Effector memory CD8-positive, alpha-beta T cell (primary cell): ENCODE data around the gene NREP.

Experiments
- ATAC-seq: fragments of 150-1000 bp; cut with Tn5 transposase; replicated peaks from 2 replicates; pipeline ENCODE4 v1.10.0; 2021; ENCODE audit warnings: mild to moderate bottlenecking, moderate library complexity
- DNase-seq, 3 experiments: peaks; one replicate each; pipeline ENCODE4 v3.0.0; 2021
- H3K27ac Mint-ChIP-seq, 2 donors: one replicate each; pipeline ENCODE4 v1.8.0; 2022; ENCODE audit warnings: mild to moderate bottlenecking in 2 of 2, mixed read lengths in 2 of 2, moderate library complexity in 2 of 2
- H3K27me3 Mint-ChIP-seq, 2 donors: one replicate each; pipeline ENCODE4 v1.8.0; 2022; ENCODE audit warnings: mixed read lengths in 2 of 2
- H3K36me3 Mint-ChIP-seq: one replicate; pipeline ENCODE4 v1.8.0; 2022; ENCODE audit warnings: mild to moderate bottlenecking, moderate library complexity, mixed read lengths; ENCODE audit not compliant: insufficient read depth
- H3K4me1 Mint-ChIP-seq, 2 donors: one replicate each; pipeline ENCODE4 v1.8.0; 2022; ENCODE audit warnings: low read depth in 2 of 2, mixed read lengths in 2 of 2
- H3K4me3 Mint-ChIP-seq, 2 donors: one replicate each; pipeline ENCODE4 v1.8.0; 2022; ENCODE audit warnings: mild to moderate bottlenecking in 2 of 2, mixed read lengths in 2 of 2, moderate library complexity in 2 of 2
- H3K9me3 Mint-ChIP-seq, 2 donors: one replicate each; pipeline ENCODE4 v1.8.0; 2022; ENCODE audit warnings: mixed read lengths in 2 of 2

NREP gene

DNA sequence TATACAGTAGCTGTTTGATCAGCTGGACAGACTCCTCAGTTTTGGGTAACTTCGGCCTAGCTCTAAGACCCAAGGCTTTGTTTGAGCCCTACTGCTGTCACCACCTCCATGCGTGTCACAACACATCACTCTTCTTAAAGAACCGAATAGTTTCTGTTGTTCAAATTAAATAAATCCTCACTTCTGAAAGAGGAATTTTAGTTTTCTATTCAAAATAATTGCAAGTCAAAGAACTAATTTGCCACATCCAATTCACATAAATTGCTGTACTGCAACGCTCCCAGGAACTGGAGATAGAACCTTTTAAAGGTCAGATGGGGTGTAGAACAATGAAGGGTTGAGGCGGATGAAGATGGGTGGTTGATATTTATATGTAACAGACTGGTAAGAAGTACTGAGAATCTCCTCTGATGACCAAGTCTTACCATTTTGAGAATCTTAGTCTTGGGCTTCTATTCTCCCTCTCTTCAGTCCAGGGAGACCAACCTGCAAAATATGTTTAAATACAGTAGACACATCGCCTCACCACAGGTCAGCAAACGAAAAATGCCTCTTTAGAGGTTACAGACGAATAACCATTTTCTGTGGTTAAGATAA is 1.6 kb downstream of the NREP start:
- Mint-ChIP-seq H3K4me1 (peaks cover 4 to 11% of the 10 kb centered on the region in 2 donors), H3K27ac (no peak overlapping the region), H3K9me3 (no peaks in the 10 kb centered on the region), H3K36me3 (peaks cover 3% of the 10 kb centered on the region), H3K4me3 (no peak overlapping the region), H3K27me3 (peaks cover 26 to 41% of the 10 kb centered on the region in 2 donors)
- DNase-seq (no peak), ATAC-seq (no peak)

GRCh38 chr5:111753884-111754589 is 3.0 kb downstream of the NREP start:
- Mint-ChIP-seq H3K27ac (no peak overlapping the region), H3K4me1 (peaks cover 4 to 11% of the 10 kb centered on the region in 2 donors), H3K4me3 (no peak overlapping the region), H3K36me3 (peaks cover 3% of the 10 kb centered on the region), H3K9me3 (no peaks in the 10 kb centered on the region), H3K27me3 (peaks cover 15 to 27% of the 10 kb centered on the region in 2 donors)
- ATAC-seq (no peak), DNase-seq (no peak)

GRCh38 chr5:111752426-111752965 is 4.5 kb downstream of the NREP start:
- no peak for DNase-seq
- H3K27me3 Mint-ChIP-seq = peaks cover 8 to 17% of the 10 kb centered on the region in 2 donors
- no peak overlapping the region for H3K27ac Mint-ChIP-seq
- H3K9me3 Mint-ChIP-seq = no peaks in the 10 kb centered on the region
- H3K36me3 Mint-ChIP-seq = peaks cover 3% of the 10 kb centered on the region
- ATAC-seq = no peak
- H3K4me1 Mint-ChIP-seq = peaks cover 0 to 7% of the 10 kb centered on the region in 2 donors
- no peak overlapping the region for H3K4me3 Mint-ChIP-seq

DNA sequence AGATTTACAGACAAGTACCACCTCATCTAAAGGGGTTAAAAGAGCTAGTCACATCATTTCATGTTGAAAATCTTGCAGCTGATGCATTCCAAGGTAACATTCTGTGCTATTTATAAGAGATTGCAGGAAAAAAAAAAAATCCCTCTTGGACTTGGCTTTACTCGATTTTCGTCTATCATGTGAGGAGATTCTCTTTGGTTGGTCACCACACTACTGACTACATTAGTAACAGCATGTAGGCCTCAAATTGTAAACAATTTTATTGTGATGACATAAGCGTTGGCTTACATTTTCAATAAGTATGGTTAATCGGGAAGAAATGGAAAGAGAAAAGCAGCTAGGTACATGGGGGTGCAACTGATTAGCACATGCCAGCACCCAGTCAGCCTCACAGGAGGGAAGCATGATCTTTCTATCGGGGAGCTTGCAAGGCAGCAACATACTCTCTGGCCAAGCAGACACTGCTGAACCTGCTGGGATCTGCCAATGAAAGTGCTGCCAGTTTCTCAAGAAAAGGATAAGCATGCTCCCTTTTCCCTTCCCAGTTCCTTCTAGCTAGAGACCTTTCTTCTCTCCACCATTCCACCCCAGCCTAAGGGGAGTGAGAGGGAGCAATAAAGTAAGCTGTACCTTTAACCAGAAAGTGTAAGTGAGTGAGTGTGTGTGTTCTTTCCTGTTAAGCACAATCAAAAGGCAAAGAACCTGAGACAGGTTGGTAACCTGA is 7.5 kb downstream of the NREP start:
- Mint-ChIP-seq H3K27me3 (peaks cover 8 to 9% of the 10 kb centered on the region in 2 donors), H3K4me3 (no peak overlapping the region), H3K27ac (no peak overlapping the region), H3K4me1 (no peaks in the 10 kb centered on the region), H3K9me3 (no peaks in the 10 kb centered on the region), H3K36me3 (no peaks in the 10 kb centered on the region)
- DNase-seq (no peak), ATAC-seq (no peak)

DNA sequence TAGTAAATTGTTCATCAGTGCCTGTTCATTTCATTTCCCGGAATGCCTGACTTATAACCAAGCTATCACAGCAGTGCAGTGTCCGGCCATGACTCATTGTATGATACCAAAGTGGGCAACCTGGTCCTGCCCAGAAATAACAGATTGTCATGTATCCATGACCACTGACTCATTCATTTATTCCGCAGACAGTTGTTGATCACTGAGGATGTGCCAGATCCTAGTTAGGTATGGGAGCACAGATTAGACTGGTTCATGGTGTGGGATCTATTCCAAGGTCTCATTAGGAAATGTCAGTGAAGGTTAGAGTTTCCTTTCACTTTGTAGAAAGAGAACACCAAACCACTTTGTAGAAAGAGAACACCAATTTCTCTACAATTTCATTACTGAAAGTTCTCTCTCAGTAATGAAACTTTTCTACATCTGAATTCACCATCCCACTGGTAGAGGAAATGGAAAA is 8.7 kb downstream of the NREP start:
- Mint-ChIP-seq H3K4me1 (no peaks in the 10 kb centered on the region), H3K4me3 (no peak overlapping the region), H3K27me3 (peaks cover 8 to 9% of the 10 kb centered on the region in 2 donors), H3K36me3 (no peaks in the 10 kb centered on the region), H3K27ac (no peak overlapping the region), H3K9me3 (no peaks in the 10 kb centered on the region)
- ATAC-seq (no peak), DNase-seq (no peak)

DNA sequence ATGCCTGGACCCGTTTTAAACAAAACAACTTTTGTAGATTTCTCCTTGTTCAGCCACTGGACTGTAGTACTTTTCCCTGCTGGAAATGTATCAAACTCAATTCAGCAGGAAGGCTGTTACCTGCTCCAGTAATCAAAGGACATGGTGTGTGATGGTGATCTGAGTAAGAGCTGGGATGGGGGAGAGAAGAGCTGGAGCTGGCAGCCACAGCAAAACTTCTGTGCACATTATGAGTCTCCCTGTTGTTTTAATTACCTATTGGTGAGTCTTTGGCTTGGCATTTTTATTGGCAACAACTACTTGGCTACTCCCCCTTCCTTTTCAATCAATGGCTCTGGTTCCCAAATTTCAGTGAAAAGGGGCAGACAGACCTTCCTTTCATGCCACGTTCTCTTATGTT is 9.7 kb downstream of the NREP start:
- no peak for DNase-seq
- no peaks in the 10 kb centered on the region for H3K36me3 Mint-ChIP-seq
- peaks cover 3 to 7% of the 10 kb centered on the region in 2 donors for H3K27me3 Mint-ChIP-seq
- H3K4me1 Mint-ChIP-seq = no peaks in the 10 kb centered on the region
- no peak for ATAC-seq
- no peak overlapping the region for H3K4me3 Mint-ChIP-seq
- H3K27ac Mint-ChIP-seq = no peak overlapping the region
- no peaks in the 10 kb centered on the region for H3K9me3 Mint-ChIP-seq

- H3K27ac Mint-ChIP-seq = no peak overlapping the region
- ATAC-seq = no peak
- H3K4me3 Mint-ChIP-seq = no peak overlapping the region
- no peaks in the 10 kb centered on the region for H3K36me3 Mint-ChIP-seq
- no peaks in the 10 kb centered on the region for H3K4me1 Mint-ChIP-seq
- H3K27me3 Mint-ChIP-seq = peaks cover 4 to 8% of the 10 kb centered on the region in 2 donors
- no peaks in the 10 kb centered on the region for H3K9me3 Mint-ChIP-seq
- DNase-seq = no peak
Observed at GRCh38 chr5:111746791-111747190, 10.2 kb downstream of the NREP start.

DNA sequence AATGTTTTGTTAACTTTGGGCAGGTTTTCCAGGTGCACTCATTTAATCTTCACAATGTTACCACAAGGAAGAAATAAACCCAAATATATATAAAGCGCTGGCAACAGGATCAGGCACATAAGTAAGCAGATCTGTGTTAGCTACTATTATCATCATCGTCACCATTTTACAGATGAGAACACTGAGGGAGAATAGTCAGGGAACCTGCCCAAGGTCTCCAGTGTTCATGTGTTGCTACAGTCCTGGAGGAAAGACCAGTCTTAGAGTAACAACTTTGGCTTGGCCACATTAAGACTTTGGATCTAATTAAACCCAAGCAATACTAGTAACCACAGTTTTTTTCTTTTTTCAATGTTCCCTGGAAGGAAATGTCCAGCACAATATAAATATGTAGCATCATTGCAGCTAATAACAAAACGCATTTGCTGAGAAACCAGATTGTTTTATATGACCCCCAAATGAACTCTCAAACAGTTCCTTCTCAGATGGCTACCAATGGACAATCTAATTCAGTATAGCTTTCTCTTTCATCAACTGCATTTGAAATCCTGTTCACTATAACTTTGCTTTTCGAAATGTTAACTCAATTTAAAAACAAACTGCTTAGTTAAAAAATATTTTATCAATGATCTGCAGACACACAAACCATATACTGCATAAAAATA is 11.8 kb downstream of the NREP start:
- Mint-ChIP-seq H3K4me1 (no peaks in the 10 kb centered on the region), H3K9me3 (no peaks in the 10 kb centered on the region), H3K4me3 (no peak overlapping the region), H3K27ac (no peak overlapping the region), H3K27me3 (peaks cover 8 to 13% of the 10 kb centered on the region in 2 donors), H3K36me3 (no peaks in the 10 kb centered on the region)
- DNase-seq (no peak), ATAC-seq (no peak)

- Mint-ChIP-seq H3K4me3 (no peak overlapping the region), H3K27me3 (peaks cover 8 to 13% of the 10 kb centered on the region in 2 donors), H3K9me3 (no peaks in the 10 kb centered on the region), H3K36me3 (no peaks in the 10 kb centered on the region), H3K27ac (no peak overlapping the region), H3K4me1 (no peaks in the 10 kb centered on the region)
- DNase-seq (no peak), ATAC-seq (no peak)
Observed at GRCh38 chr5:111744455-111744854, 12.5 kb downstream of the NREP start.

DNA sequence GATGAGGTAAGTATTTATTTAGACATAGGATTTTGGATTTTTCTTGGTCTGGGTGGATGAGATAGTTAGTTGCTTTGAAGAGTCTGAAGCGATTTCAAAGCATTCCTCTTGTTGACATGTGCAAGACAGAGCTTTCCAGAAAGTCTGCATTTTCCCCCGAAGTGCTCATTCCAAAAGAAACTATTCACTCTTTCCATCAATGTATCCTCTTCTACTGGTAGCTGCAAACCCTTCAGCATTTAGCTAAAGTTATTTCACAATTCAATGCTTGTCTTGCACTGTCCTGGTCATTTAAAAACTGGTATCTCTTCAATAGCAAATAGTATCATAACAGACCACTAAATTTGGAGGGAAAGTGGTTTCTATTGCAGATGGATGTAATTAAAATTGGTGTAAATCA is 13.0 kb downstream of the NREP start:
- Mint-ChIP-seq H3K27me3 (peaks cover 8 to 13% of the 10 kb centered on the region in 2 donors), H3K4me3 (no peak overlapping the region), H3K4me1 (no peaks in the 10 kb centered on the region), H3K9me3 (no peaks in the 10 kb centered on the region), H3K27ac (no peak overlapping the region), H3K36me3 (no peaks in the 10 kb centered on the region)
- DNase-seq = no peak
- no peak for ATAC-seq

GRCh38 chr5:111743512-111743911 is 13.5 kb downstream of the NREP start:
- Mint-ChIP-seq H3K4me3 (no peak overlapping the region), H3K9me3 (no peaks in the 10 kb centered on the region), H3K36me3 (no peaks in the 10 kb centered on the region), H3K27ac (no peak overlapping the region), H3K27me3 (peaks cover 8 to 13% of the 10 kb centered on the region in 2 donors), H3K4me1 (no peaks in the 10 kb centered on the region)
- ATAC-seq (no peak), DNase-seq (no peak)

- Mint-ChIP-seq H3K27ac (no peak overlapping the region), H3K4me1 (no peaks in the 10 kb centered on the region), H3K4me3 (no peak overlapping the region), H3K9me3 (no peaks in the 10 kb centered on the region), H3K36me3 (no peaks in the 10 kb centered on the region), H3K27me3 (peaks cover 8 to 13% of the 10 kb centered on the region in 2 donors)
- no peak for DNase-seq
- no peak for ATAC-seq
Observed at GRCh38 chr5:111742177-111742994, 14.6 kb downstream of the NREP start.
